ENCODE measurements around the gene SEPTIN12.

DNA sequence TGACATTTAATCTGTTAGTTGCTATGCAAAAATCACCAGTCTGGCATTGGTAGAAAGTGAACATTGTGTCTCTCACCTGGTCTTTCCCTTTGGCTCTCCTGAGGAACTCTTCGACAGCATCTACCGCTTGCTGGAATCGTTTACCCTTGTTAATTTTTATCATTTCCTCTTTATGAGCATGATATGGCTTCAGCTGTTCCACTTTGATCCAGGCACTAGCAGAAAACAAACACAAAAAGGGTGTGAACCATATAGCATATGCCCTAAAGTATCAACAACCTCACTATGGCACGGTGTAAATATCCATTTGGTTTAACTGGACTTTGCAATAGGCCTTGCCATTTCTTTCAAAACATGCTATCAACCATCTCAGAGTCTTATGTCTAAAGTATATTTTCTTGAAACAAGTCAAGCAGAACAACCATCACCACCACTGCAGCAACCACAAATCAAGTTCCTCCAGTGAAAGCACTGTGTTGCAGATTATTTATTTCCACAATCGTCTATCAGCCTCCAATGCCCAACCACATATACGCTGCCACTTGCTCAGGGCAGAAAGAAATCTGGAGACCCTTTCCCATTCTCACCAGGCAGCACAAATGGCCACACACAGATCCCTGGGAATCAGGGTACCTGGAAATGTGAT, 44.7 kb upstream of the SEPTIN12 start:
- no peak for TF ChIP-seq GATA2 (IDR thresholded peaks at IDR 0.05; ENCODE audit: low read depth, low read length)
- no peak for TF ChIP-seq GATA3 (IDR thresholded peaks at IDR 0.05; ENCODE audit: low read depth, low read length)
